HCT116 (cell line): Measurements from ENCODE around the gene IL31RA. TPM values are rescaled to one million over a fixed set of nuclear protein-coding genes. Genes with fewer than 3 reads are reported as not detected.

ENCODE experiments used
- ATAC-seq: fragments of 200-7000 bp; cut with Tn5 transposase; 2 replicates; pipeline ENCODE4 v1.9.1; 2020; ENCODE audit warnings: mild to moderate bottlenecking, moderate library complexity
- BruUV-seq: library from RNA; stranded (reverse); fragments of 400-500 nt; replicated peaks from 2 replicates; lab custom pipeline; 2021; lab: Mats Ljungman, UMichigan
- CTCF ChIA-PET: fragments of 300-600 bp; sonication (Branson Sonifier 250); formaldehyde crosslinking; loops from one replicate; lab custom pipeline; 2021; ENCODE audit warnings: antibody characterized with exemption; lab: Charles Lee
- POLR2A ChIA-PET: fragments of 300-600, 350-600 bp; sonication (Branson Sonifier 250); formaldehyde crosslinking; loops from one replicate; lab custom pipeline; 2021; ENCODE audit warnings: antibody characterized with exemption; lab: Charles Lee
- RAD21 ChIA-PET, 2 experiments: fragments of 300-600 bp; sonication (Branson Sonifier 250); formaldehyde crosslinking; loops; one replicate each; lab custom pipeline; 2023; ENCODE audit warnings: low total read pairs in 2 of 2; ENCODE audit not compliant: uncharacterized antibody in 2 of 2, unreplicated experiment in 2 of 2, low non-redundant PET in 1 of 2; lab: Charles Lee
- DNase-seq: peaks from one replicate; pipeline ENCODE4 v3.0.0-alpha.2; 2010; ENCODE audit warnings: low read depth, low spot score
- H2AFZ ChIP-seq: fragments of 200-600 bp; shearing (Covaris generic), sonication (generic); 2 replicates; pipeline ENCODE4 v1.6.1; 2017; ENCODE audit warnings: low read depth, mixed run types, mixed read lengths, antibody characterized with exemption, low read length; ENCODE audit not compliant: poor library complexity, severe bottlenecking
- H3K27ac ChIP-seq: 2 replicates; pipeline ENCODE4 v1.5.1; 2012; ENCODE audit warnings: low read depth, low read length
- H3K27me3 ChIP-seq: fragments of 200-600 bp; sonication (generic); 2 replicates; pipeline ENCODE4 v1.6.1; 2016; ENCODE audit warnings: mixed run types, low read length, mixed read lengths; ENCODE audit not compliant: insufficient read depth
- H3K36me3 ChIP-seq, 2 experiments: fragments of 200-500 bp in 1 of 2; fragments of 200-600 bp in 1 of 2; sonication (Bioruptor generic) in 1 of 2; sonication (generic) in 1 of 2; 2 replicates each; pipeline versions ENCODE4 v1.5.1 to v1.6.1; 2014 to 2016; ENCODE audit warnings: low read length in 2 of 2, inconsistent platforms in 1 of 2, mixed read lengths in 1 of 2, mixed run types in 1 of 2; ENCODE audit not compliant: insufficient read depth in 2 of 2, control insufficient read depth in 1 of 2
- H3K4me1 ChIP-seq, 2 experiments: fragments of 200-600 bp in 1 of 2; sonication (generic) in 1 of 2; 2 replicates each; pipeline versions ENCODE4 v1.5.1 to v1.6.1; 2012 to 2017; ENCODE audit warnings: low read length in 2 of 2, inconsistent platforms in 1 of 2, mild to moderate bottlenecking in 1 of 2, mixed read lengths in 1 of 2, mixed run types in 1 of 2, moderate library complexity in 1 of 2; ENCODE audit not compliant: insufficient read depth in 2 of 2, control insufficient read depth in 1 of 2
- H3K4me2 ChIP-seq: fragments of 200-600 bp; sonication (generic); 2 replicates; pipeline ENCODE4 v1.6.1; 2017; ENCODE audit warnings: mixed run types, low read length, mixed read lengths
- H3K4me3 ChIP-seq, 2 experiments: fragments of 200-600 bp in 1 of 2; sonication (generic) in 1 of 2; replicated peaks in 1 of 2; 2 replicates each; pipeline ENCODE4 v1.5.1; 2011 to 2016; ENCODE audit warnings: low read length in 2 of 2, control low read depth in 1 of 2, low read depth in 1 of 2, mild to moderate bottlenecking in 1 of 2, mixed read lengths in 1 of 2, mixed run types in 1 of 2
- H3K79me2 ChIP-seq: fragments of 200-600 bp; sonication (generic); 2 replicates; pipeline ENCODE4 v1.6.1; 2017; ENCODE audit warnings: mild to moderate bottlenecking, mixed run types, low read length, moderate library complexity, mixed read lengths; ENCODE audit not compliant: insufficient read depth
- H3K9ac ChIP-seq: fragments of 200-600 bp; sonication (generic); 2 replicates; pipeline ENCODE4 v1.6.1; 2016; ENCODE audit warnings: low read length, mixed read lengths
- H3K9me2 ChIP-seq: fragments of 200-600 bp; sonication (generic), shearing (Covaris generic); 2 replicates; pipeline ENCODE4 v1.6.1; 2017; ENCODE audit warnings: mixed run types, mild to moderate bottlenecking, moderate library complexity; ENCODE audit not compliant: insufficient read depth
- H3K9me3 ChIP-seq, 2 experiments: fragments of 200-500 bp in 1 of 2; fragments of 200-600 bp in 1 of 2; sonication (Bioruptor generic) in 1 of 2; sonication (generic) in 1 of 2; 2 replicates each; pipeline ENCODE4 v1.6.1; 2014 to 2017; ENCODE audit warnings: low read length in 2 of 2, mixed read lengths in 2 of 2, inconsistent platforms in 1 of 2, low read depth in 1 of 2, mild to moderate bottlenecking in 1 of 2, mixed run types in 1 of 2, moderate library complexity in 1 of 2; ENCODE audit not compliant: control insufficient read depth in 1 of 2, insufficient read depth in 1 of 2
- H4K20me1 ChIP-seq: fragments of 200-600 bp; sonication (generic), shearing (Covaris generic); 2 replicates; pipeline ENCODE4 v1.6.1; 2017; ENCODE audit warnings: mixed run types, mild to moderate bottlenecking, moderate library complexity; ENCODE audit not compliant: insufficient read depth
- CTCF ChIP-seq, 3 experiments: fragments of 200-600 bp in 1 of 3; sonication (generic) in 1 of 3; IDR thresholded peaks in 2 of 3; conservative IDR thresholded peaks in 1 of 3; 2 replicates each; pipeline ENCODE4 v1.5.1; 2012 to 2017; ENCODE audit warnings: low read depth in 2 of 3, low read length in 2 of 3, antibody characterized with exemption in 1 of 3, borderline replicate concordance in 1 of 3, control low read depth in 1 of 3, mild to moderate bottlenecking in 1 of 3, mixed read lengths in 1 of 3, mixed run types in 1 of 3, moderate library complexity in 1 of 3; ENCODE audit not compliant: insufficient read depth in 1 of 3
- ELF1 ChIP-seq: IDR thresholded peaks from 2 replicates; pipeline ENCODE4 v1.6.1; 2012; ENCODE audit warnings: low read depth, borderline replicate concordance
- EZH2 ChIP-seq: fragments of 200-600 bp; sonication (generic); IDR thresholded peaks from 2 replicates; pipeline ENCODE4 v1.6.1; 2017; ENCODE audit warnings: antibody characterized with exemption, mixed run types
- JUND ChIP-seq: IDR thresholded peaks from 2 replicates; pipeline ENCODE4 v1.6.1; 2012
- POLR2A ChIP-seq: IDR thresholded peaks from 2 replicates; pipeline ENCODE4 v1.7.0; 2011; ENCODE audit warnings: borderline replicate concordance; ENCODE audit not compliant: insufficient read depth, insufficient read length; ENCODE audit errors: extremely low read depth
- POLR2AphosphoS5 ChIP-seq: IDR thresholded peaks from 2 replicates; pipeline ENCODE4 v1.6.1; 2011; ENCODE audit warnings: mild to moderate bottlenecking, low read depth, low read length, moderate library complexity
- RAD21 ChIP-seq: IDR thresholded peaks from 2 replicates; pipeline ENCODE4 v1.6.1; 2012; ENCODE audit warnings: low read depth, mild to moderate bottlenecking
- SIN3A ChIP-seq: IDR thresholded peaks from 2 replicates; pipeline ENCODE4 v1.6.1; 2012; ENCODE audit warnings: low read depth
- SRF ChIP-seq: IDR thresholded peaks from 2 replicates; pipeline ENCODE4 v1.6.1; 2012; ENCODE audit warnings: low read depth
- ZFX ChIP-seq: fragments of 450-650 bp; IDR thresholded peaks from 2 replicates; pipeline ENCODE4 v1.6.1; 2017
- ZNF274 ChIP-seq: fragments of 200-500 bp; sonication (Bioruptor generic); IDR thresholded peaks from 2 replicates; pipeline ENCODE4 v1.6.1; 2014; ENCODE audit warnings: mild to moderate bottlenecking, low read depth, low read length, inconsistent platforms
- intact Hi-C: fragments of 100-400 bp; cut with micrococcal nuclease; formaldehyde crosslinking; loops from 2 replicates; pipeline ENCODE4 v1.10.0; 2022
- total RNA-seq: library from RNA; stranded (reverse); gene quantifications from one replicate; pipeline ENCODE4 v1.2.1, GENCODE V29; 2021; ENCODE audit not compliant: unreplicated experiment
- TF ChIP-seq, protein P1 (sequence below): IDR thresholded peaks from 2 replicates; pipeline ENCODE4 v1.6.1; 2012

Gene IL31RA
- total RNA-seq, 1 experiment from 2014 or later, result 0.59 TPM

GRCh38 chr5:55866485-55866884 is 15.3 kb downstream of the IL31RA start:
- H2AFZ ChIP-seq, result no peak overlapping the region
- TF ChIP-seq SIN3A (no peak), ZNF274 (no peak), EZH2 (no peak), JUND (no peak), SRF (no peak), RAD21 (no peak), POLR2AphosphoS5 (no peak), ELF1 (no peak), POLR2A (no peak)
- BruUV-seq, result no TSS peak
- intact Hi-C loops, result no loop called here
- ATAC-seq, result no peak
- H3K9ac ChIP-seq, result no peak overlapping the region
- H3K27me3 ChIP-seq, result no peaks in the 10 kb centered on the region
- H3K4me1 ChIP-seq, result peaks cover 2 to 16% of the 10 kb centered on the region in 2 experiments; a peak in 3 of 4 replicates
- ChIA-PET CTCF (no interaction called here), POLR2A (no interaction called here), RAD21 (no interaction called here)
- no peaks in the 10 kb centered on the region for H3K79me2 ChIP-seq
- H3K36me3 ChIP-seq, result no peaks in the 10 kb centered on the region
- DNase-seq, result no peak
- no peak overlapping the region for H3K27ac ChIP-seq
- no peaks in the 10 kb centered on the region for H3K9me3 ChIP-seq
- no peak overlapping the region for H3K4me3 ChIP-seq
- H4K20me1 ChIP-seq, result no peaks in the 10 kb centered on the region
- H3K9me2 ChIP-seq, result no peaks in the 10 kb centered on the region
- no peak overlapping the region for H3K4me2 ChIP-seq

- Histone ChIP-seq H3K9me2 (no peaks in the 10 kb centered on the region), H3K36me3 (no peaks in the 10 kb centered on the region), H3K9ac (no peak overlapping the region), H3K9me3 (no peaks in the 10 kb centered on the region), H3K4me3 (no peak overlapping the region), H3K4me2 (no peak overlapping the region), H2AFZ (no peak overlapping the region), H3K4me1 (peaks cover 2 to 16% of the 10 kb centered on the region in 2 experiments; a peak in 3 of 4 replicates), H3K27ac (no peak overlapping the region), H3K27me3 (no peaks in the 10 kb centered on the region), H4K20me1 (no peaks in the 10 kb centered on the region), H3K79me2 (no peaks in the 10 kb centered on the region)
- BruUV-seq, result no TSS peak
- CTCF ChIA-PET, result no interaction called here
- DNase-seq (no peak), ATAC-seq (no peak)
- TF ChIP-seq ZFX, result no peak
- TF ChIP-seq EZH2, result no peak
- TF ChIP-seq, protein P1, sequence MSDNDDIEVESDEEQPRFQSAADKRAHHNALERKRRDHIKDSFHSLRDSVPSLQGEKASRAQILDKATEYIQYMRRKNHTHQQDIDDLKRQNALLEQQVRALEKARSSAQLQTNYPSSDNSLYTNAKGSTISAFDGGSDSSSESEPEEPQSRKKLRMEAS, result no peak
- no peak for TF ChIP-seq JUND
- TF ChIP-seq CTCF (IDR thresholded peaks at IDR 0.05 in 2 of 3, conservative IDR thresholded peaks at IDR 0.05 in 1 of 3; ENCODE audit: borderline replicate concordance in 1 of 3, insufficient read depth in 1 of 3, low read depth in 2 of 3, low read length in 2 of 3), result no peak
- RAD21 ChIA-PET, result no interaction called here
- POLR2A ChIA-PET, result no interaction called here
- intact Hi-C loops, result no loop called here
These were observed 15.8 kb downstream of the IL31RA start for GRCh38 chr5:55866934-55867333.
